CD4-positive, alpha-beta T cell treated with Interleukin-21 for 1 hour (primary cell): ENCODE data around the gene IRAG1.
"Not testable (repeated sequence)": the region's sequence is repeated elsewhere in the genome, so short reads cannot be mapped to it uniquely, and the experiment has no call there.

Experiments used
- DNase-seq: peaks from one replicate; pipeline ENCODE4 v3.0.0-alpha.2; 2020

Gene IRAG1

DNA sequence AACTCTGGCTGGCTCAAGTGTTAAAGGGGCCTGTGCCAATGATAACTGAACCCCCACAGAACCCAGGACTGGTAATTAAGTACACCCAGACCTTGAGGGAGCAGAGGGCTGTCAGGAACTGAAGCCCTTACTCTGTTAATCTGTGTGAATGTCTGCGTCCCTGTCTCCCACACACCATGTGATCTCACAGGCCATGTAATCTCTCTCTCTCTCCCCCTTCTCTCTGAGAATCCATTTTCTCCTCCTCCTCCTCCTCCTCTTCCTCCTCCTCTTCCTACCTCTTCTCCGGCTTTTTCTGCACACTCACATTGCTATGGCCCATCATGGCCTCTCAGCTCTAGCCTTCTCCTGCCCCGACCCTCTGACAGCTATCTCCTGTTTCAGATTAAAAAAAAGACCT is 14.6 kb upstream of the IRAG1 start:
- no peak for DNase-seq

DNA sequence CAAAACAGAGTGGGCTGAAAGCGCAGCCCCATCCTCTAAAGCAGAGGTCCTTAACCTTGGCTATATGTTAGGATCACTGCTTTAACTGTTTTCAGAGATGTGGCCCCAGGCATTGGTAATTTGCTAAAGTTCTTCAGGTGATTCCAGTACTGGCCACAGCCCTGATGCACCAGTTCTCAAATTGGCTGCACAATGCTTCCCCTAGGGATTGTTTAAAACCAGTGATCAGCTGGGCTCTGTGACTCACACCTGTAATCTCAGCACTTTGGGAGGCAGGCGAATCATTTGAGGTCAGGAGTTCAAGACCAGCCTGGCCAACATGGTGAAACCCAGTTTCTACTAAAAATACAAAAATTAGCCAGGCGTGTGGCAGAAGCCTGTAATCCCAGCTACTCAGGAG is 8.4 kb upstream of the IRAG1 start:
- DNase-seq, result no peak

DNA sequence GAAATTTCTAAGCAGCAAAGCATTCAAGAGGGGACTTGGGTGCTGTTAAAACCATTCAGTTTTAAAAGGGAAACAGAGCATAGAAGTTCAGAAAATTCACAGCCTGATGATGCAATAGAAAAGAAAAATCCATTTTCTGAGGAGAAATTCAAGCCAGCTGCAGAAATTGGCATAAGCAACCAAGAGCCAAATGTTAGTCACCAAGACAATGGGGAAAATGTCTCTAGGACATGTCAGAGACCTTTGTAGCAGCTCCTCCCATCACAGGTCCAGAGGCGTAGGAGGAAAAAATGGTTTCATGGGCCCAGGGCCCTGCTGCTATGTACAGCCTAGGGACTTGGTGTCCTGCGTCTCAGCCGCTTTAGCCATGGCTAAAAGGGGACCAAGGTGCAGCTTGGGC is 5.5 kb upstream of the IRAG1 start:
- DNase-seq, result no peak

DNA sequence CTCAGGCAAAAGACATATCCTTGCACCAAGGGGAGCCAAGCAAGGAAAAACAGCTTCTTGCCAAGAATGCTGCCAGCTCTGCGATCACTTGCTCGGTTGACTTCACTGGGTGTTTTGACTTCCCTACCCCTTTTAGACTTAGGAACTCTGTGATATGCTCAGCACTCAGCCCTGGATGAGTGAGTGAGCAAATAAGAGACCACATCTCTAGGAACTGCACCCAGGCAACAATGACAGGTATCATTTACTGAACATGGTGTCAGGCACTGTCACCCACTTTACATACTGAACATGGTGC is 3.7 kb upstream of the IRAG1 start:
- no peak for DNase-seq

DNA sequence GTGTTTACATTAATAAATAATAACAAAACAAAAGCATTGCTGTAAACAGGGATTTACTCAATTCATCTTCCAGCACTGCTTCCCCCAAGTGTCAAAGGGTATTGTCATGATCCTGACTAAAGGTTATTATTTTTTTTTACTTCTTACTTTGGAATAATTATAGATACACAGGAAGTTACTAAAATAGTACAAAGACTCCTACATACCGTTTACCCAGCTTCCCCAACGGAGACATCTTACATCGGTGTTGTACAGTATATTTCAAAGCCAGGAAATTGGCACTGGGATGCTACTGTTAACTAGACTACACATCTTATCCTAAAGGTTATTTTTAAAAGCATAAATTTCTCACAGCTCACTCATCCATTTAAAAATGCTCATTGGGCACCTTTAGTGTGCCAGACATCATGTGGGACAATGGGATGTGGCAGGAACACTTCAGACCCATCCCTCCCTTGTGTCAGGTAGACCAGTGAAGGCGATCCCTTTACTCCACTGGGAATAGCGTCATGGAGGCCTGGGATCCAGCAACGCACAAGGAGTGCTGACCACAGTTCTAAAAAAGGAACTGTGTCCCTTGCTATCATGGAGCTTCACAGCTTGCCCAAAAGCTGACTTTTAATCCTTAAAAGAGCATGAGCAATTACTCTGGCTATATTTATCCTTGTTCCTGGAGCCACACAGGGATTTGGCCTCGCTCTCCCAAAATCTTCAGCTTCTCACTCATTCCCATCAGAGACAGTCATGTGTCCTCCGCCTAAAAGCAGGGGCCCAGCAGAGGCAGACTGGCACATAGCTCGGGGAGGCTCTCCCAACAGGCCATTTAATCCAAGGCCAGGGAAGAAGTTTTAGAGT is 3.1 kb upstream of the IRAG1 start:
- DNase-seq, result no peak

DNA sequence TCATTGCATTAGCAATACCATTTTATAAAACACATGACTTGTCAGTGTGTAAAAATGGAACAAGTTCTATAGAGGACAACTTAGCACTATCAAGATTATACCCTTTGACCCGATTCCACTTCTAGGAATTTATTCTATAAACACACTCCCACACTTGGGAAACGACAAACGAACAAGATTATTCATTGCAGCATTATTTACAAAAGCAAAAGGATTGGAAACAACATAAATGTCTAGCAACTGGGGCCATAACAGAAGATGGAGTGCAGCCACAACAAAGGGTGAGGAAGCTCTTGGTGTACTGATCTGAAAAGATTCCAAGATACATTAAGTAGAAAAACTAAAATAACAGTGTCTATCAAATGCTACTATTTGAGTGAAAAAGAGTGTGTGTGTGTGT is 2.3 kb upstream of the IRAG1 start:
- no peak for DNase-seq

DNA sequence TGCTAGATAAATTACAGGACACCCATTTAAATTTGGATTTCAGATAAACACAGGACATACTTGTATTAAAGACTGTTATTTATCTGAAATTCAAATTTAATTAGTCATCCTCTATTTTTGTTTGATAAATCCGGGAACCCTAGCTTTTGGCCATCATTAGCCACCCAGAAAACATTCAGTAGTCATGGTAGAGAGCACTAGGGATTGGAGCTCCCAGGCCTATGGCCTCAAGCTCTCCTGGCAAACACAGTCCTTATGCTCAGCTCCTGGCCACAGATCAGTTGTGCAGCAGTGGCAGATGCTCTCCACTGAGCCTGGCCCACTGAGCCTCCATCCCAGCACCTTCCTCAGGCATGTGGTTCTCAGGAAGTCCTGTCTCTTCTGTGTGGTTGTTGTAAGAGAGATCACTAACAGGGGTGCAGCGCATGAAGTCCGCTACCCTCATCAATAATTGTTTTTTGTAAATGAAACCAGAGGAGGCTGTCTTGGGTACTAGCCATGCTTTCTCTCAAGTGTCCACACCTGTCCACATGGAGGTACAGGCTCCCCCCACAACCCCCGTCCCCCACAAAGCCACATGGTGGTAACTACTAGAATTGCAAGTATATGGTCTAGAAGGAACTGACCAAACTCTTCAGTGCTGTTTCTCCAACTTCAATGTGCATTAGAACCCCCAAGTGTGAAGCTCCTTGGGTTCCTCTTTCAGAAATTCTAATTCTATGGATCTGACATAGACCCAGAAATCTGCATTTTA is 1.1 kb upstream of the IRAG1 start:
- DNase-seq, result no peak

DNA sequence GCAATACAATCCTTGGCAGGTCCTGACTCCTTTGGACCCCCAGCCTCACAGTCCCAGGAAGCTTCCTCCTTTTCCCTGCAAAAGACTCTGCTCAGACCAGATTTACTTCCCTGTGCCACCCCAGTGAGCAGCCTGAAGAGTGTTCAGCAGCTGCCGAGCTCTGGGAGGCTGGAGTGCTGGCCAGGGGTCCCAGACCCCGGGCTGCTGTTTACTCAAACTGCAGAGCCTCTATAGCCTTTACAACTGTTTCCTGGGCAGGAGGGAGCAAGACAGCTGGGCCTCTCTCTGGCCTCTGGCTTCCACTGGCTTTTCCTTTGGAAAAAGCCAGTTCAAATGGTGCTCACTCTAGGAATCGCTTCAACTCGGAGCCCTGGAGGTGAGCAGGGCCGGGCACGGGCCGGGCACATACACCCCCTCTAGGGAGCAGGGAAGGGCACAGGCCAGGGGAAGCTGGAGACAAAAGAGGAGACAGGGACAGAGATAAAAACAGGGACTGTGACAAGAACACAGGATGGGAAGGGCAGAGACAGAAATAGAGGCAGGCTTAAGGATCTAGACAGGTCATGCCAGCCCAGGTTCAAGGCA is 932 bp downstream of the IRAG1 start:
- no peak for DNase-seq

DNA sequence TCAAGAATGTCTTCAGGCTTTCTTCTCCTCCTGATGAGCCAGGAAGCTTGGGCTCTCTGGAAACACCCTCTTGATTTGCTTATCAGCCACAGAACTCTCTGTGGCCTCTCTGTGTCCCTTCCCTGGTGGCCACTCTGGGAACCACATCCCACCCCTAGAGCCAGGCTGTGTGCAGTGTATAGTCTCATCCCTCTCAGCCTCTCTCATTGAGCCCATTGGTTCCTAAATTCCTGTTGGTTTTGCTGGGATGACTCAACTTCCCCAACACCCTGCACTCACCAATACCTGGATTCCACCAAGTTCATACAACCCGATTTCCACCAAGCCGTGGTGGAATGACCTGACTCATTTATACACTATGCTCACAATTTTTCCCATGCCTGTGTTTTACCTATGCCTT is 5.2 kb downstream of the IRAG1 start:
- DNase-seq, result no peak

DNA sequence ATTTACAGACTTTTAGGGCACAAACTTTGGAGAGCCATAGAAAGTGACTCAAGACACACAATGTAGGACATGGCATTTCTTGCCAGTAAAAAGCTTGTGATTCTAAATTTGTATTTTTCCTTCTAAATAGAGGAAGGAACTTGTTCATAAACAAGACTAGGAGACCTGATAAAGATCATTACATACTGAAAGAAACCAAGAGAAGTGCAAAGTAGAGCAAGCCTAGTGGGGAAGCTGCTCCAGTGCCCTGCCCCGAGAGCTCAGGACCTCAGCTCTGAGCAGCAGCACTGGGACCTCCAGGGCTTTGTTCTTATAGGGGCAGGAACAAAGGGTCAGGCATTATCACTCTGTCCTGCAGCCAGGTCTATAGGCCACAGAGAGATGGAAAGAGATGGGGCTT is 7.2 kb downstream of the IRAG1 start:
- no peak for DNase-seq

DNA sequence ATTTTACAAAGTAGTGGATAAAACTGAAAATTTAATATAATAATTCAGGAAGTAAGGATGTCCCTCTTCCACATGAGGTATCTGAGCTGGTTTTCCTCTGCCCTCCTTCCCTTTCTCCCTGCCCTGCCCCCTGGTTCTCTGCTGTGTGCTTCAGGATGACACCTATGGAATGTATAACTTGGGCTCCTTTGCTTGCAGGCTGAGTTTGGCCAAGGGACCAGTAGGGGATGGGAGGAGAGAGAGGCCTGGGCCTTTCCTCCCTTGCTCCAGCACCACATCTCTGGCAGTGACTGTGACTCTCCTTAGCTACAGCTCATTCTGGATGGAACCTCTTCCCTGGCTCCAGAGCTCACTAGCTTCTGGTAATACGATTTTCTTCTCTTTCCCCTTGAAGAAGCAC is 10.1 kb downstream of the IRAG1 start:
- no peak for DNase-seq

DNA sequence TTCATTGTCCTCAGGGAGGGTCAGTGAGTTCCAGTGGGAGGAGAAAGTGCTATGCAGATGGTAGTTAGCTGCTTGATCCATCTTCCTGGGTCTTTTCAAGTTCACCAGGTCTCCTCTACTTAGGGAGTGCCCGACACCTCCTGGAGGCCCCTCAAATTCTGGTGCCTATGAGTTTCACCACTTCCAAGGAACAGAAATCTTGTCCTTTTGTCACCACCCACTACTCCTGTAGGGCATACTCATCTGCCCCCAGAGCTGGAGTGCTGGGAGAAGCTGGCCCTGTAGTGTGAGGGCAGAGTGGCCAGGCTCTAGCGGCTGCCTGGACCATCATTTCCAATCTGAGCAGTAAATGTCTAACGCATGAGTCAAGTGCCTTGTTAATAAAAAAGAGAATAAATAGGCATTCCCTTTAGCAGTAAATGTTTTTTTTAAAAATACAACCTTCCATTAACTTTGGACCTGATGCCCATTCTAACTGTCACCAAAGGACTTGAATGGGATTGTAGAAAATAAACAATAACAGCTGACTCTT is 12.5 kb downstream of the IRAG1 start:
- DNase-seq, result no peak

DNA sequence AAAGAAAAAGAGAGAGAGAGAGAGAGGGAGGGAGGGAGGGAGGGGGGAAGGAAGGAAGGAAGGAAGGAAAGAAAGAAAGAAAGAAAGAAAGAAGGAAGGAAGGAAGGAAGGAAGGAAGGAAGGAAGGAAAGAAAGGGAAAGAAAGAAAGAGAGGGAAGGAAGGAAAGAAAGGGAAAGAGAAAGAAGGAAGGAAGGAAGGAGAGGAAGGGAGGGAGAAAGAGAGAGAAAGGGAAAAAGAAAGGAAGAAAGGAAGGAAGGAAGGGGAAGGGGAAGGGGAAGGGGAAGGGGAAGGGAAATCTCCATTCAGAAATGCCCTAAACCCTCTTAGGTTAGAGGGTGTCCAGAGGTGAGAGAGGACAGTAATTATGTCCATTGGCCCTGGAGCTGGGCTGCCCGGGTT is 13.3 kb downstream of the IRAG1 start:
- not testable (repeated sequence) for DNase-seq

DNA sequence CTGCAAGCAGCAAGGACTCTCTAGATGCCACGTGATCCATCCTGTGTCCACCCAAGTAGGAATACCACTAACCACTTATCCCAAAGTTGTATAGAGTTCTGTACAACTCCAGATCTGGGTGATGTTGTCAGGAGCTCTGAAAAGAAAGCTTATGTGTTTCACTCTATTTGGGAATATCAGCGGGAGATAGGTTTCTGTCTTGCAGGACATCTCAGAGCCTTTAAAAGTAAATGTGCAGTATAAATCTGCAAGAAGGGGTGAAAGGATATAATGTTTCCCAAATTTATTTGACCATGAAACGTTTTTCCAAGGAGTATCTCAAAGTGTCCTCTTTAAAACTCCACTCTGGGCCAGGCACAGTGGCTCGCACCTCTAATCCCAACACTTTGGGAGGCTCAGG is 13.9 kb downstream of the IRAG1 start:
- DNase-seq, result no peak

DNA sequence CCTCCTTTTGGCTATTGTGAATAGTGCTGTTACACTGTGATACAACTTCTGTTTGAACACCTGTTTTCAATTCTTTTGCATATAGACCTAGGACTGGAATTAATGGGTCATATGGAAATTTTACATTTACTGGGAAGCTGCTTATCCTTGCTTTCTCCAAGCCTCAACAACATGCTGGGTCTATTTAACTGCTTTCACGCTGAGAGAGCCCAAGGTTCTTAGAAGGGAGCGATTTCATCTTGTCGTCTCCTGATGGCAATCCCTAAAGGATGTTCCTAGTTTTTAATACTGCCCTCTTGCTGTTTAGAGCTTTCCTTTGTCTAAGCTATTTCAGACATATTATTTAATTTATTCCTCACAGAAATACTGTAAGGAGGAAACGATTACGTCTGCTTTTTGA is 15.5 kb downstream of the IRAG1 start:
- no peak for DNase-seq

DNA sequence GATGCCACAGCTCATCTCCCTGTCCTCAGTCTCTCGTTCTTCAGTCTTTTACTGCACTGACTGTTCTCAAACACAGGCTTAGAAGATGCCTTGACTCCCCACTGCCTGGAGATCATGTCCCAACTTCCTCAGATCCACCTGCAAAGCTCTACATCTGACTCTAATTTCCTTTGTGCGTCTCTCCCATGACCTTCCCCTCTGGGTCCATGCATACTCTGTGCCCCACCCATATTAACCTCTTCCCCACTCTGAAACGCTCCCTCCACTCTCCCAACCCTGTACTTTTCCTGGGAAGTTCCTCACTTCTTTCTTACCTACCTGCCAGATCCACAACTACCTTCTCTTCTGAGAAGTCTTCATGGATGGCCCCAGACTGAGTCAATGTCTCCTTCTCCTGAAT is 16.6 kb downstream of the IRAG1 start:
- no peak for DNase-seq

DNA sequence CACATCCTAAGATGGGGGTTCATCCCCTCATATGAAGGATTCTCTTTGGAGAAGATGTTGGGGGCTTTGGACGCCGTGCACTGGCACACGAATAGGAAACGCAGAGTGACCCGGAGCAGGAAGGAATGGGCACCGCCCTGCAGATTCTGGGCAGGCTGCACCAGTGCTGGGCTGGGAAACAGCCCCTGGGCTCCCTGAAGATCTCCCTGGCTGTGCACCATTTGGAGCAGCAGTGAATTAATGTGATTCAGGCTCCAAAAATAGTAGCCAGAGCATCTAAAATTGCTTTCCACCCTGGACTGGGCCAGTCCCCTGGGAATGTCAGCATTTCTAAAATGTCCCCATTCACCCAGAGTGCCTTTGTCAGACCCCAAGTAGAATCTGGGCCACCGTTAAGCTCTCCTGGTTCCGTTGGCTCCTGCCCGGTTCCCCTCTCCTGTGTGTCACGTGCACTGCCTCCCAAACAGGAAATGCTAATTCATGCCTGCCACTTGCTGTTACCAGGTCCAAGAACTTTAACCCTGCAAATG is 18.6 kb downstream of the IRAG1 start:
- DNase-seq, result no peak

DNA sequence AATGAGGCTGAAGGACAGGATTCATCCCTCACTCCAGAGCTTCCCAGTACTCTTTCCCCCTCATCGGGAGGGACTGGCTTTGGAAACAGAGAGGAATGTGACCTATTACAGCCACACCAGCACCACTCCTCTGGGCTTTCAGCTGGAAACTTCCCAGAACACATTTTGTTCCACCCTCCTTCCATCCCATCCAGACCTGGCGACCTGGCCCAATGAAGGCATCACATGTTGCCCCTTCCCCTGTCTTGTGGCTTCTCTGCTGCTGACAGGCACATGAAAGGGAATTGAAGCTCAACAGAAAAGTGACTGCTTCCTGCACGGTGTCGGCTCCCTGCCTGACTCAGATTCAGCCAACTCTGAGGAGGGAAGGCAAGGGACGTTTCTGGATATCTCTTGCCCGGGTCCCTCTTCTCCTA is 19.1 kb downstream of the IRAG1 start:
- no peak for DNase-seq

DNA sequence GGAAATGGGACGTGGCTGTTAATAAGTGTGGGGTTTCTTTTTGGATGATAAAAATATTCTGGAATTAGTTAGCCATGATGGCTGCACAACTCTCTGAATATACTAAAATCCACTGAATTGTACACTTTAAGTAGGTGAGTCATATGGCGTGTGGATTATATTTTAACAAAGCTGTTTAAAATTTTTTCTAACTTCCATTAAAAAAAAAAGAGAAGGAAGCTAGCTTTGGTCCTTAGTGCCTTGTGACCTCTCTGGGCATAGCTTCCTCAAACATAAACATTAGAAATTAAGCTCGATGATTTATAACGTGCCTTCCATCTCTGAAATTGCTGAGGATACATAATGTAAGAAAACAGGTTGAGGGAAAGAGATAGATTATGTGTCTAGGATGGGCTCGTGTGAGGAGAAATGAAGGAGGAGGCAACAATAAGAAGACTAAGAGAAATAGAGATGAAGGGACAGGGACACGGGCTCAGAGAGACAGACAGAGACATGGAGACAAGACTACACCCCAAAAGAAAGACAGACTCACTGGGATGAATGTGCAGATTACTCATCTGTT is 20.0 kb downstream of the IRAG1 start:
- DNase-seq, result no peak

DNA sequence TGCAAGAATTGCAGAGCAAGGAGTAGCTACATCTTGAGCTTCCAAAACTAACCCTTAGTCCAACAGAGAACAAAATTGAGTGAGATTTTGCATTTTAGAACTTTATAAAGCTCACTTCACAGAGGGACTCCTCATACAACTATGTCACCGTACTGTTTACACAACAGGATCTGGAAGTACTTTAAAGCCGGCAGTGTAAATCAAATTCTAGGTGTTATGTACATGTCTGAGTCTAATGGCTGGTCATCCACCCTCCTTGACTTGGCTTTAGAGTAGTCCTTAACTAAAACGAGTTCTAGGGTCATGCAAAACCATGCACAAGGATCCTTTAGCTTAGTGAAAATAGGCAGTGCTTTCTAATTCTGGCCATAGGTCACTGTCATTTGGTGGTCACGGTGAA is 23.5 kb downstream of the IRAG1 start:
- DNase-seq, result no peak

DNA sequence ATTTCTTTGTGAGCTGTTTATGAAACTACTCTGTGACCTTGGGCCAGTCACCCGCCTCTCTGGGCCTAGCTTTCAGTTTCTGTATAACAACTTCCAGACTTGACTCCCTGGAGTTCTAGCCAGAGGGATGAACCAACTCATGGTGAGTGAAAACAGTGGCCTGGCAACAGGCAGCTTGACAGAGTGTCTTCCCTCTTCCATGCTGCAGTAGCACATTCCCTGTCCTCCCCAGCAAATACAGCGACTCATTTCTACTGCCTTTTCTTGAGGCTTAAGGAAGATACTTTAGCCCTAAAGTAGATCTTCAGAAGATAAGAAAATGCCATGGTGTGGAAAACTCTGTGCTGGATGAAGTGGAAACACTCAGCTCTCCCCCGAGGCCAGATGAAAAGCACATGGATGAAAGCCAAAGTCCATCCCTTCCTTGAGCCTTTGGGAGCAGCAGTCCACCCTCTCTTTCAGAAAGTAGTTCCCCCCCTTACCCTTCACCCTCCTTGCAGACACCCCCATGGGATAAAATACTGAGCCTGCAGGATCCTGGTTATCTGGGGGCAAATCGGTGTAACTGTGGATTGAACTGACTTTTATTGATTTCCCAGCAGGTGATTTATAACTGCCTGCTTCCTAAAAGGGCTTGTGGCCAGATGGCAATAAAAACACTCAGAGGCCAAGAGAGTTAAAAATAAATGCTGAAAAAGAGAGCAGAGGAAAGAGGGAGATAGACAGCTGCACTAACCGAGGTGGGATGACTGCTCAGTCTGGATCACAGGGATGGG is 24.1 kb downstream of the IRAG1 start:
- no peak for DNase-seq

DNA sequence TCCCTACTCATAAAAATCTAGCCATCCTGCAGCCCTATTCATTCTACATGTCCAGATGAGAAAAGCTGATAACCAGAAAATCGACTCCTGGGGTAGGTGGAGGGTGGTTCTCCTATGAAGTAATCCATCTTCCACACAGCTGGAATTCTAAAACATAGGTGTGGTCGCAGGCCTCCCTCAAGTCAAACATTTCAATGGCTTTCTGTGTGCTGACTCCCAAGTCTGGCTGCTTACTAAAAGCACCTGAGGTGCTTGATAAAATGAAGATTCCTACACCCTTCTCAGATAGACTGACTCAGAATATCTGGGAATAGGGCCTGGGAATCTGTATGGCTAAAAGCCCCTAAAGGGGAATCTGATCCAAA is 26.1 kb downstream of the IRAG1 start:
- DNase-seq, result no peak
